ENCODE results near the gene ENDOU.

- TF ChIP-seq POLR2AphosphoS5 (IDR thresholded peaks at IDR 0.05; ENCODE audit: borderline replicate concordance, low read depth, low read length): no peak
- TF ChIP-seq EZH2 (IDR thresholded peaks at IDR 0.05): no peak
- no peak for TF ChIP-seq FOXP2 (optimal IDR thresholded peaks at IDR 0.05; ENCODE audit: control extremely low read depth, extremely low read length, insufficient read depth)
These were observed 32.1 kb upstream of the ENDOU start for GRCh38 chr12:47757364-47757839.
